PC-9 (cell line): ENCODE measurements around the gene UBE2Q2. TPM values are rescaled to one million over a fixed set of nuclear protein-coding genes. Genes with fewer than 3 reads are reported as not detected.
A peak's percentile ranks its signal among the peaks of the same experiment; 100 is the strongest.

Experiments used
- BruUV-seq: library from RNA; stranded (reverse); fragments of 400-500 nt; replicated peaks from 2 replicates; lab custom pipeline; 2021; lab: Mats Ljungman, UMichigan
- CTCF ChIA-PET: fragments of 300-600 bp; sonication (Branson Sonifier 250); formaldehyde crosslinking; loops from one replicate; lab custom pipeline; 2022; ENCODE audit warnings: antibody characterized with exemption; lab: Charles Lee
- POLR2A ChIA-PET: fragments of 300-600 bp; sonication (Branson Sonifier 250); formaldehyde crosslinking; loops from one replicate; lab custom pipeline; 2022; ENCODE audit warnings: antibody characterized with exemption; ENCODE audit not compliant: unreplicated experiment; lab: Charles Lee
- DNase-seq, 2 experiments: peaks; one replicate each; pipeline versions ENCODE4 v3.0.0 to v3.0.0-alpha.2; 2015 to 2022; ENCODE audit warnings: mixed read lengths in 1 of 2
- H2AFZ ChIP-seq: fragments of 200-600 bp; sonication (generic); 2 replicates; pipeline ENCODE4 v1.8.1; 2017; ENCODE audit warnings: antibody characterized with exemption
- H3F3A ChIP-seq: fragments of 200-600 bp; sonication (generic); 2 replicates; pipeline ENCODE4 v1.8.1; 2017; ENCODE audit warnings: antibody characterized with exemption, mild to moderate bottlenecking, low read depth; ENCODE audit not compliant: insufficient read depth
- H3K27ac ChIP-seq: fragments of 200-600 bp; sonication (generic); 2 replicates; pipeline ENCODE4 v1.6.1; 2016; ENCODE audit warnings: mixed run types
- H3K27me3 ChIP-seq: fragments of 200-600 bp; sonication (generic); 2 replicates; pipeline ENCODE4 v1.6.1; 2016; ENCODE audit warnings: low read depth, mixed run types; ENCODE audit not compliant: insufficient read depth
- H3K36me3 ChIP-seq: fragments of 200-600 bp; sonication (generic); 2 replicates; pipeline ENCODE4 v1.6.1; 2016; ENCODE audit warnings: low read depth, mixed run types
- H3K4me1 ChIP-seq: fragments of 200-600 bp; sonication (generic); replicated peaks from 2 replicates; pipeline ENCODE4 v1.6.1; 2016; ENCODE audit warnings: mixed run types; ENCODE audit not compliant: insufficient read depth
- H3K4me2 ChIP-seq: fragments of 200-600 bp; sonication (generic); 2 replicates; pipeline ENCODE4 v1.6.1; 2017; ENCODE audit warnings: mixed run types
- H3K4me3 ChIP-seq: fragments of 200-600 bp; sonication (generic); 2 replicates; pipeline ENCODE4 v1.6.1; 2016; ENCODE audit warnings: mixed run types
- H3K79me2 ChIP-seq: fragments of 200-600 bp; sonication (generic); 2 replicates; pipeline ENCODE4 v1.6.1; 2017; ENCODE audit warnings: low read depth, mixed run types
- H3K9me2 ChIP-seq: fragments of 200-600 bp; sonication (generic); 2 replicates; pipeline ENCODE4 v1.8.1; 2017; ENCODE audit warnings: mild to moderate bottlenecking; ENCODE audit not compliant: insufficient read depth
- H3K9me3 ChIP-seq: fragments of 200-600 bp; sonication (generic); 2 replicates; pipeline ENCODE4 v1.8.1; 2016; ENCODE audit warnings: low read depth; ENCODE audit not compliant: insufficient read depth
- H4K20me1 ChIP-seq: fragments of 200-600 bp; sonication (generic); 2 replicates; pipeline ENCODE4 v1.8.1; 2017; ENCODE audit not compliant: insufficient read depth
- CTCF ChIP-seq: fragments of 200-600 bp; sonication (generic); conservative IDR thresholded peaks from 2 replicates; pipeline ENCODE4 v1.6.1; 2017; ENCODE audit warnings: mixed run types, antibody characterized with exemption, mild to moderate bottlenecking, moderate library complexity
- EZH2 ChIP-seq: fragments of 200-600 bp; sonication (generic); IDR thresholded peaks from 2 replicates; pipeline ENCODE4 v1.8.0; 2017; ENCODE audit warnings: antibody characterized with exemption, low read depth
- intact Hi-C: fragments of 100-400 bp; cut with micrococcal nuclease; formaldehyde crosslinking; loops from one replicate; pipeline ENCODE4 v1.10.0; 2022; ENCODE audit not compliant: unreplicated experiment
- total RNA-seq: library from RNA; stranded (reverse); gene quantifications from 2 replicates; pipeline ENCODE4 v1.2.3, GENCODE V29; 2021

Gene UBE2Q2
- total RNA-seq, 1 experiment from 2014 or later = 15.6 TPM

GRCh38 chr15:75920079-75920478 lies 76.8 kb downstream of the UBE2Q2 start:
- no peaks in the 10 kb centered on the region for H3K9me2 ChIP-seq
- no peaks in the 10 kb centered on the region for H3K4me1 ChIP-seq
- H4K20me1 ChIP-seq = peaks cover 6% of the 10 kb centered on the region; the same call in 1 of the 2 replicates
- H3K79me2 ChIP-seq = no peaks in the 10 kb centered on the region
- H3K4me3 ChIP-seq = no peak overlapping the region
- no peaks in the 10 kb centered on the region for H3K27me3 ChIP-seq
- H3K9me3 ChIP-seq = no peaks in the 10 kb centered on the region
- ChIA-PET CTCF (interaction anchor here (1.1 kb wide), 1 partner anchor 1025 kb away, joined by 3 read pairs; no protein-coding TSS in a partner anchor), POLR2A (no interaction called here)
- H3K4me2 ChIP-seq = no peak overlapping the region
- no peak overlapping the region for H2AFZ ChIP-seq
- H3F3A ChIP-seq = peaks cover 8% of the 10 kb centered on the region; the same call in 1 of the 2 replicates
- no TSS peak for BruUV-seq
- no peak for TF ChIP-seq CTCF
- no peak for TF ChIP-seq EZH2
- 0 out of 2 replicates have a peak, but pooled peaks cover 4% of the 10 kb centered on the region for H3K36me3 ChIP-seq
- intact Hi-C loops = no loop called here
- H3K27ac ChIP-seq = no peak overlapping the region
- DNase-seq = no peak

- peak in 1 of 2 experiments; percentile 15 for DNase-seq
- H2AFZ ChIP-seq = no peak overlapping the region
- no peaks in the 10 kb centered on the region for H3K9me3 ChIP-seq
- H3K79me2 ChIP-seq = no peaks in the 10 kb centered on the region
- H3K27me3 ChIP-seq = no peaks in the 10 kb centered on the region
- H3K9me2 ChIP-seq = no peaks in the 10 kb centered on the region
- BruUV-seq = no TSS peak
- TF ChIP-seq EZH2 (no peak), CTCF (peak; percentile 64)
- H3F3A ChIP-seq = peaks cover 8% of the 10 kb centered on the region; the same call in 1 of the 2 replicates
- ChIA-PET POLR2A (no interaction called here), CTCF (interaction anchor here (1.1 to 1.6 kb wide), 2 partner anchors 112 to 238 kb away, joined by 6 read pairs; no protein-coding TSS in a partner anchor)
- intact Hi-C loops = loop anchor here (1.0 kb wide), 1 partner anchor 112 kb away; no protein-coding TSS in a partner anchor
- no peak overlapping the region for H3K27ac ChIP-seq
- H3K4me2 ChIP-seq = no peak overlapping the region
- H3K4me1 ChIP-seq = no peaks in the 10 kb centered on the region
- peaks cover 6% of the 10 kb centered on the region; the same call in 1 of the 2 replicates for H4K20me1 ChIP-seq
- no peaks in the 10 kb centered on the region for H3K36me3 ChIP-seq
- no peak overlapping the region for H3K4me3 ChIP-seq
Observed at GRCh38 chr15:75921732-75922703, 78.8 kb downstream of the UBE2Q2 start.

GRCh38 chr15:75923756-75924155 lies 80.5 kb downstream of the UBE2Q2 start:
- Histone ChIP-seq H3K4me3 (no peak overlapping the region), H2AFZ (no peak overlapping the region), H3K9me3 (no peaks in the 10 kb centered on the region), H3K9me2 (no peaks in the 10 kb centered on the region), H4K20me1 (peaks cover 6% of the 10 kb centered on the region; the same call in 1 of the 2 replicates), H3K36me3 (no peaks in the 10 kb centered on the region), H3K79me2 (no peaks in the 10 kb centered on the region), H3K27me3 (no peaks in the 10 kb centered on the region), H3F3A (peaks cover 4% of the 10 kb centered on the region; the same call in 1 of the 2 replicates), H3K4me2 (no peak overlapping the region), H3K4me1 (no peaks in the 10 kb centered on the region), H3K27ac (no peak overlapping the region)
- DNase-seq = no peak
- BruUV-seq = no TSS peak
- POLR2A ChIA-PET = interaction anchor here (0.6 kb wide), 1 partner anchor 152 kb away, joined by 3 read pairs; no protein-coding TSS in a partner anchor
- TF ChIP-seq EZH2 (no peak), CTCF (no peak)
- CTCF ChIA-PET = interaction anchor here (1.1 kb wide), 1 partner anchor 114 kb away, joined by 3 read pairs; no protein-coding TSS in a partner anchor
- intact Hi-C loops = no loop called here
